HG03066 (cell line): ENCODE results near the gene KIAA0319L.
"Not testable (repeated sequence)": the region's sequence is repeated elsewhere in the genome, so short reads cannot be mapped to it uniquely, and the experiment has no call there.

Experiments
- ATAC-seq: cut with Tn5 transposase; IDR thresholded peaks from one replicate; pipeline ENCODE4 v1.9.1; 2021; ENCODE audit warnings: low read depth; ENCODE audit not compliant: unreplicated experiment

The KIAA0319L gene

GRCh38 chr1:35499652-35500176, 57.5 kb downstream of the KIAA0319L start:
- ATAC-seq, result no peak

GRCh38 chr1:35499231-35499630, 58.0 kb downstream of the KIAA0319L start:
- no peak for ATAC-seq

GRCh38 chr1:35497571-35497970, 59.6 kb downstream of the KIAA0319L start:
- no peak for ATAC-seq

DNA sequence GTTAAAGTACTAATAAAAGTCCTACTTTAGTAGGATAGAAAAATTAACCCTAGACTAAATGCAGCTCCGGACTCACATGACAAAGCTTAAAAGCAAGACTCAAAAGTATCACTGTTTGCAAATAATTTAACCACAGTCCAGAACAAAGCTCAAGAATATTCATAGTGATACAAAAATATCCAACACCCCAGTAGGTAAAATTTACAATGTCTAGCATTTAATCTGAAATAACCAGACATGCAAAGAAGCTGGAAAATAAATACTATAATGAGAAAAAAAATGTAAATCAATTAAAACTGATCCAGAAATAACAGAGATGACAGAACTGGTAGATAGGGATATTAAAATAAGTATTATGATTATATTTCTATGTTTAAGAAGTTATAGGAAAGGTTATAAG, 67.0 kb downstream of the KIAA0319L start:
- no peak for ATAC-seq

DNA sequence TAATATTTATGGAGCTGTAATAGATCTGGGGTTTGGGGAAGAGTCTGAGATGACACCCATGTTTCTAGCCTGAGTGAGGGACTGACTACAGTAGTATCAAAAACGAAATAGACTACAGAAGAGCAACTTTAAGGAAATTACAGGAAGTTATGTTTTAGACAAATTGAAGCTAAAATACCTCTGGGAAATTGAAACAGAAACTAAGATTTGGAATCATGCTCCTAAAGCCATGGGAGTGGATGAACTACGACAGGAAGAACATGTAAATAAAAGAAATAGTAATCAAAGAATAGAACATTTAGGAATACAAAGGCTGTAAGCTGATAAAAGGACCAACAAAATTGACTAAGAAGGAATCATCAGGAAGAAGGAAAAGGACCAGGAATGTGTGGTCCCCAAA, 68.9 kb downstream of the KIAA0319L start:
- ATAC-seq, result no peak

DNA sequence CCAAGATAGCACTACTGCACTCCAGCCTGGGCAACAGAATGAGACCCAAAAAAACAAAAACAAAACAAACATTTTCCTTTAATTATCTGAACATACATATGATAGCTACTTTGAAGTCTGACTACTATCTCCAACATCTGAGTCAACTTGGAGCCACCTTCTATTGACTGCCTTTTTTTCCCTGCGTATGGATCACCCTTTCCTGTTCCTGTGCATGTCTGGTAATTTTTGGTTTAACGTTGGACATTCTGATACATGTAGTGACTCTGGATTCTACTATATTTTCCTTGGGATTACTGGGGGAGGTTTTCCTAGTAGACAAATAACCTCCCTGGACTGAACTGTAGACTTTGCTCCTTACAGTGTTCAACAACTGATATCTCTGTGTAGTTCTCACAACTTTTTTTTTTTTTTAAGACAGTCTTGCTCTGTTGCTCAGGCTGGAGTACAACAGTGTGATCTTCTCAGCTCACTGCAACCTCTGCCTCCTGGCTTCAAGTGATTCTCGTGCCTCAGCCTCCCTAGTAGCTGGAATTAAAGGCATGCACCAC, 70.3 kb downstream of the KIAA0319L start:
- ATAC-seq, result no peak

- ATAC-seq, result no peak
Observed at GRCh38 chr1:35481229-35481628, 76.0 kb downstream of the KIAA0319L start.

DNA sequence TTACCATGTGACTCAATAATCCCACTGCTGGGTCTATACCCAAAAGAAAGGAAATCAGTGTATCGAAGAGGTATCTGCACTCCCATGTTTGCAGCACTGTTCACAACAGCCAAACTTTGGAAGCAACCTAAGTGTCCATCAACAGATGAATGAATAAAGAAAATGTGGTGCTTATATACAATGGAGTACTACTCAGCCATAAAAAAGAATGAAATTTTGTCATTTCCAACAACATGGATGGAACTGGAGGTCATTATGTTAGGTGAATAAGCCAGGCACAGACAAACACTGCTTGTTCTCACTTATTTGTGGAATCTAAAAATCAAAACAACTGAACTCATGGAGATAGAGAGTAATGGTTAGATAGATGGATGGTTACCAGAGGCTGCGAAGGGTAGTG, 79.3 kb downstream of the KIAA0319L start:
- ATAC-seq, result no peak

DNA sequence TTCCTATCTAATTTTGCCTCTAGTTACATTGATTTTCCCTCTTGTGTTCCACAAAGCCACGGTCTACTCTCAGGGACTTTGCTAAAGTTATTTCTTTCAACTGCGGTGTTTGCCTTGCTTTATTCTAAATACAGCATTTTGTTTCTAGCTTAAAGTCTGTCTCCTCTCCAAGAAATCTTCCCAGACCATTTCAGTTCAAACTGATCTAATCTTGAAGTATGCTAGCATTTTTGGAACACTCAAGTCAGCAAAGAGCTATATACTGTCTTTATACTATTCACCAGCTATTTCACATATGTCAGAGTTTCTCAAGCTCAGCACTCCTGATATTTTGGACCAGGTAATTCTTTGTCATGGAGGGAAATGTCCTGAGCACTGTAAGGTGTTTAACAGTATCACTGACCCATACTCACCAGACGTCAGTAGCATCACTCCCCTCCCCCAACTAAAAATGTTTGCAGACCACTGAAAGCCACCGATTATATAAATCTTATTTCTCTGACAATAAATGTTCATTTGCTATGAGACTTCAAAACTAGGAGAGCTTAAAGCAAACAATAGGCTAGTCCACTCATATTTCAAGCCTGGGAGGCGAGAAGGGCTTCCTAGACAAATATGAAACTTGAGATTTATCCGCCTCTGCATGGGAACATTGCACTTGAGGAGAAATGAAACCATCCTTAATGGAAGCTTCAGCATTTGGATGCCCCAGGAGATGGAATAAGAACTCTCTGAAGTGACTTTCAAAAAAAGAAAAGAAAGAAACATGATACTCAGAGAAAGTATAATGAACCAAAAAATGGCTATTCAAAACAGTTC, 81.1 kb downstream of the KIAA0319L start:
- ATAC-seq, result no peak

DNA sequence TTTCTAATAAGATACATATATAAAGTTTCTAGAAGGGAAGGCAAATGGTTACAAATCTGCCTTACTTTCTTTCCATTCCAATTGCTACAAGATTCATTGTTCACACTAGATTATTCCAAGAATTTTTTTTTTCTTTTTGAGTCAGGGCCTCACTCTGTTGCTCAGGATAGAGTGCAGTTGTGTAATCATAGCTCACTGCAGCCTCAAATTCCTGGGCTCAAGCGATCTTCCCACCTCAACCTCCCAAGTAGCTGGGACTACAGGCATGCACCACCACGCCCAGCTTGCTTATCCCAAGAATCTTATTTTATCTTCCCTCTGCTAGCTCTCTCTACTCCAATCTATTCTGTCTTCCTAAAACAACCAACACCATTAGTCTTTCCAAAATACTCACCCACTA, 81.8 kb downstream of the KIAA0319L start:
- ATAC-seq, result no peak

GRCh38 chr1:35473216-35473615, 84.0 kb downstream of the KIAA0319L start:
- ATAC-seq, result not testable (repeated sequence)

GRCh38 chr1:35470977-35471613, 86.1 kb downstream of the KIAA0319L start:
- no peak for ATAC-seq

DNA sequence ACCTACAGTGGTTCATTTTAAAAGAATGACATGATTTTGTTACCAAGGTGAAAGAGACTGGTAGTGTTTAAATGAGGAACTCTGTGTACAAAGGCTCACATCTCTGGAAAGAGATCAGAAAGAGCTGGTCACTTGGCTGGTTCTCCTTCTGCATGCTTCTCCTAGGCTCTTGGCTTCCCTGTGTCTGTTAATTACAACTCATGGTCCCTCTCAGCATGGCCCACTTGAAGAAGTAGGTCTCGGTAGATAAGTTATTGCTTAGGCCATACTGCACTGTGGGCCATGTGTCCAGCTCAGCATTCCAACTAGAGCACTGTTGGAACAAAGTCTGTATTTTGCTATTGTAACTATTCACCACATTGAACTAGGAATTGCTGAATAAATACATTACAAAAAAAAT, 91.1 kb downstream of the KIAA0319L start:
- no peak for ATAC-seq

DNA sequence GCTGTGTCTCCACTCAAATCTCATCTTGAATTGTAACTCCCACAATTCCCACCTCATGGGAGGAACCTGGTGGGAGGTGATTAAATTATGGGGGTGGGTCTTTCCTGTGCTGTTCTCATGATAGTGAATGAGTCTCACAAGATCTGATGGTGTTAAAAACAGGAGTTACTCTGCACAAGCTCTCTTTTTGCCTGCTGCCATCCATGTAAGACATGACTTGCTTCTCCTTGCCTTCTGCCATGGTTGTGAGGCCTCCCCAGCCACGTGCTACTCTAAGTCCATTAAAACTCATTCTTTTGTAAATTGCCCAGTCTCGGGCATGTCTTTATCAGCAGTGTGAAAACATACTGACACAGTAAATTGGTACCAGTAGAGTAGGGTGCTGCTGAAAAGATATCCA, 93.5 kb downstream of the KIAA0319L start:
- ATAC-seq, result not testable (repeated sequence)

GRCh38 chr1:35463232-35463631, 94.0 kb downstream of the KIAA0319L start:
- ATAC-seq, result no peak

DNA sequence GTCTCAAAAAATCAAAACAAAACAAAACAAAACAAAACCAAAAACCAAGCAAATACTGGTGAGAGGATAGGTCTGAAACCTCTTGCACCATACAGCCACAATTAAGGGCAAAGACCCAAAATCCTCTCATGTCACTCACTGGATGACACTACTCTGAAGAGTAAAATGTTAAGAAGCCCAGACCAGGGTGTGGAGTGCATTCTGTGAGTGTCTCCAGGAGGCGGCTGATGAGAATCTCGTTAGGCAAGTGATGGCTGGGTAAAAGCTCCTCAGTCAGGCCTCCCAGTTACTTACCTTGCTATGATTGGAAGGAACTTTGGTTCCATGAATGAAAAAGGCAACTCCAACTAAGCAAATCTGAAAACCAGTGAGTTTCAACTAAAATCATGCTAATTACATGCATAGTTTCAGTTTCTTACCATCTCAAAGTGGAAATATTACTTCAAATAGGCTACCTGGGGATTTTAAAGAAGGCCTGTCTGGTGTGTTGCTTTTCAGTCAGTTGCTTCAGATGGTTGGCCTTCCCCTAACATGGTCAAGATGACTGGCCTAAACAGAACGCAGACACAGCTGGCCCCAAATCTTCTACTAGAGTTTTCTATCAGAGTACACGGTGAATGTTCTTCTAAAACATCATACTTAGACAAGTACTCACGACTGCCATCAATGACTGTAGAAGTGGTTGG, 95.1 kb downstream of the KIAA0319L start:
- ATAC-seq, result no peak

DNA sequence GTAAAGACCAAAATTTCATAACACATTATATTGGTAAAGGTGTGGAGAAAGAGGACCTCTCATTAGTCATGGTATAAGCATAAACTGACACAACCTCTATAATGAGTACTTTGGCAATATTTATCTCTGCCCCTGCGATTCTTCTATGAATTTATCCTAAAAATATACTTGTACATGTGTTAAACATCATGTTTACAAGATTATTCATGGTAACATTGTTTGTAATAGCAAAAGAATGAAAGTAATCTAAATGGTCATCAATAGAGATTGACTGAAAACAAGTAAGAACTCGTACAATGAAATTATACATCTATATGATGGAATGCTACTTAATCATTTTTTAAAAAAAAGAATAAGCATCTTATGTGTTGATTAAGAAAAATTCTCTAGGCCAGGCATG, 96.4 kb downstream of the KIAA0319L start:
- ATAC-seq, result no peak

GRCh38 chr1:35454616-35455015, 102.6 kb downstream of the KIAA0319L start:
- no peak for ATAC-seq

DNA sequence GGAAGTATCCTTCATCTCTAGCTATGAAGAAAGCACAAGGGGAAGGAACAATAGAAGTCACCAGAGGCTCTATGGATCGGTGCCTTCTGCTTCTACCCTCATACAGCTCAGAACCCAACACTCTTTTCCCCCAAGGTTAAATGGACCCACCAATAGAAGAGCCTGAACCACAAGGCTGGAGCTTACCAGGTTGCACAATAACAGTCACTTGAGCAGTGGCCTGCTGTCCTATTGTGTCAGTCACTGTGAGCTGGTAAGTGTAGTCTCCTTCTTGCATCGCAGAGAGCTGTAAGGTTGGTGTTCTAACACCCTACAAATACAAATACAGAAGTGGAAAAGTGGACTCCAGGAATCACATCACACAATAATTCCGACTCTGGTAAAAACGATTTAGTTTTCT, 103.0 kb downstream of the KIAA0319L start:
- no peak for ATAC-seq

DNA sequence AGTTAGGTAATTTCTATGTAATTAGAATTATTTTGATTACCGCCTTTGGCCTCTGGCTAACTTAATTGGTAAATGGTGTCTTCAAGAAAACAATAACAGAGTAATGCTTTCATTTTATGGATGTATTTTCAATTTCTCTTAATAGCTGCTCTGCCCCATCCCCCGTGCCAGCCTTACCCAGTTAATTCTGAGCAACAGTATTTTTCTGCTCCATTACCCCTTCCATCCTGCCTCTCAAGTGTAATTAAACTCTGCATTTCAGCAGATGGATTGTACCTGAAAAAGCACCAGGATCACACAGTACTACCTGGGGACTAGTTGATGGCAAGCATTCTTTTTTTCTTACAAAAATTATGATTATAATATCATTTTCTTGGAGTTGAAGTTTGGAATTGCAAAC, 104.2 kb downstream of the KIAA0319L start:
- ATAC-seq, result no peak
